Naive B cell (primary cell): ENCODE measurements around the gene DPM3. TPM values are rescaled to one million over a fixed set of nuclear protein-coding genes. Genes with fewer than 3 reads are reported as not detected.
"Not testable (repeated sequence)": the region's sequence is repeated elsewhere in the genome, so short reads cannot be mapped to it uniquely, and the experiment has no call there.

Source experiments
- ATAC-seq, 2 donors: fragments of 150-1000 bp; cut with Tn5 transposase; 2 replicates each; pipeline ENCODE4 v1.10.0; 2021; ENCODE audit warnings: low read depth in 2 of 2, mild to moderate bottlenecking in 2 of 2, moderate library complexity in 2 of 2
- DNase-seq: peaks from one replicate; pipeline ENCODE4 v3.0.0; 2022
- H3K27ac Mint-ChIP-seq, 6 donors: one replicate each; pipeline ENCODE4 v1.8.0; 2020 to 2022; ENCODE audit warnings: mild to moderate bottlenecking in 6 of 6, mixed read lengths in 6 of 6, moderate library complexity in 5 of 6, inconsistent platforms in 2 of 6
- H3K27me3 Mint-ChIP-seq, 3 donors: one replicate each; pipeline ENCODE4 v1.8.0; 2021 to 2022; ENCODE audit warnings: mixed read lengths in 3 of 3, mild to moderate bottlenecking in 1 of 3
- H3K36me3 Mint-ChIP-seq, 2 donors: one replicate each; pipeline ENCODE4 v1.8.0; 2020 to 2022; ENCODE audit warnings: mixed read lengths in 2 of 2, inconsistent platforms in 1 of 2, mild to moderate bottlenecking in 1 of 2
- H3K4me1 Mint-ChIP-seq, 3 donors: one replicate each; pipeline ENCODE4 v1.8.0; 2020 to 2022; ENCODE audit warnings: mixed read lengths in 3 of 3, inconsistent platforms in 1 of 3, mild to moderate bottlenecking in 1 of 3, moderate library complexity in 1 of 3
- H3K4me3 Mint-ChIP-seq, 8 donors: one replicate each; pipeline ENCODE4 v1.8.0; 2020 to 2022; ENCODE audit warnings: mild to moderate bottlenecking in 8 of 8, mixed read lengths in 8 of 8, moderate library complexity in 8 of 8, inconsistent platforms in 2 of 8
- H3K9me3 Mint-ChIP-seq, 7 donors: one replicate each; pipeline ENCODE4 v1.8.0; 2020 to 2022; ENCODE audit warnings: mixed read lengths in 7 of 7, mild to moderate bottlenecking in 5 of 7, inconsistent platforms in 2 of 7, moderate library complexity in 1 of 7
- polyA plus RNA-seq, 6 donors: library from polyadenylated mRNA; unstranded; fragments of 300-500 nt; fragmentation: Illumina TruSeq; gene quantifications; one replicate each; pipeline ENCODE4 v1.2.3, GENCODE V29; 2021; ENCODE audit warnings: low read depth in 6 of 6

The DPM3 gene
- polyA plus RNA-seq, 6 donors from 2014 or later, result 77.4 to 100 (median 90.5) TPM

GRCh38 chr1:155124503-155125463 lies 15.5 kb downstream of the DPM3 start:
- ATAC-seq (no peak), DNase-seq (no peak)
- no peaks in the 10 kb centered on the region for H3K9me3 Mint-ChIP-seq
- H3K4me1 Mint-ChIP-seq, result peaks cover 28 to 32% (median 30%) of the 10 kb centered on the region in 3 donors
- peak overlapping the region in 1 of 6 donors; percentile 16 for H3K27ac Mint-ChIP-seq
- peaks cover 18 to 57% (median 28%) of the 10 kb centered on the region in 3 donors for H3K27me3 Mint-ChIP-seq
- no peaks in the 10 kb centered on the region for H3K36me3 Mint-ChIP-seq
- H3K4me3 Mint-ChIP-seq, result peak overlapping the region in 4 of 8 donors; percentile 20 to 59 (median 34)

- Mint-ChIP-seq H3K4me3 (no peak overlapping the region), H3K4me1 (peaks cover 18 to 22% (median 20%) of the 10 kb centered on the region in 3 donors), H3K27me3 (peaks cover 15 to 48% (median 18%) of the 10 kb centered on the region in 3 donors), H3K27ac (no peak overlapping the region), H3K36me3 (no peaks in the 10 kb centered on the region), H3K9me3 (no peaks in the 10 kb centered on the region)
- ATAC-seq (no peak), DNase-seq (no peak)
These were observed 16.5 kb downstream of the DPM3 start for GRCh38 chr1:155123801-155124200.

- Mint-ChIP-seq H3K27ac (no peak overlapping the region), H3K4me1 (peaks cover 8 to 9% (median 9%) of the 10 kb centered on the region in 3 donors), H3K27me3 (peaks cover 7 to 42% (median 10%) of the 10 kb centered on the region in 3 donors), H3K4me3 (no peak overlapping the region), H3K36me3 (no peaks in the 10 kb centered on the region), H3K9me3 (no peaks in the 10 kb centered on the region)
- DNase-seq, result no peak
- ATAC-seq, result no peak
These were observed 18.0 kb downstream of the DPM3 start for GRCh38 chr1:155122308-155122707.

- no peaks in the 10 kb centered on the region for H3K9me3 Mint-ChIP-seq
- DNase-seq (no peak), ATAC-seq (no peak)
- H3K27me3 Mint-ChIP-seq, result peaks cover 0 to 40% (median 8%) of the 10 kb centered on the region in 3 donors
- H3K4me3 Mint-ChIP-seq, result no peak overlapping the region
- no peaks in the 10 kb centered on the region for H3K36me3 Mint-ChIP-seq
- peak overlapping the region in 1 of 6 donors; percentile 63 for H3K27ac Mint-ChIP-seq
- no peaks in the 10 kb centered on the region for H3K4me1 Mint-ChIP-seq
These were observed 19.1 kb downstream of the DPM3 start for GRCh38 chr1:155121249-155121648.

- no peaks in the 10 kb centered on the region for H3K9me3 Mint-ChIP-seq
These were observed 20.1 kb downstream of the DPM3 start for GRCh38 chr1:155120253-155120652.

GRCh38 chr1:155118090-155118489 lies 22.2 kb downstream of the DPM3 start:
- H3K4me3 Mint-ChIP-seq, DNase-seq, H3K4me1 Mint-ChIP-seq, ATAC-seq, H3K36me3 Mint-ChIP-seq, H3K9me3 Mint-ChIP-seq, H3K27ac Mint-ChIP-seq: not testable (repeated sequence)
- peaks cover 0 to 23% (median 12%) of the 10 kb centered on the region in 3 donors for H3K27me3 Mint-ChIP-seq

More at GRCh38 chr1:155120253-155120652, 20.1 kb downstream of the DPM3 start:
- Mint-ChIP-seq H3K27me3 (peaks cover 0 to 38% (median 12%) of the 10 kb centered on the region in 3 donors), H3K27ac (no peak overlapping the region), H3K4me1 (no peaks in the 10 kb centered on the region), H3K36me3 (no peaks in the 10 kb centered on the region), H3K4me3 (no peak overlapping the region)
- DNase-seq (no peak), ATAC-seq (no peak)

GRCh38 chr1:155117610-155118009 lies 22.7 kb downstream of the DPM3 start:
- no peaks in the 10 kb centered on the region for H3K9me3 Mint-ChIP-seq
- H3K36me3 Mint-ChIP-seq, result no peaks in the 10 kb centered on the region

GRCh38 chr1:155116113-155116764 lies 24.1 kb downstream of the DPM3 start:
- no peak overlapping the region for H3K4me3 Mint-ChIP-seq
- H3K4me1 Mint-ChIP-seq, result no peaks in the 10 kb centered on the region
- peaks cover 0 to 28% (median 12%) of the 10 kb centered on the region in 3 donors for H3K27me3 Mint-ChIP-seq
- peak overlapping the region in 1 of 6 donors; percentile 52 for H3K27ac Mint-ChIP-seq
- no peak for DNase-seq
- H3K9me3 Mint-ChIP-seq, result no peaks in the 10 kb centered on the region
- ATAC-seq, result no peak
- H3K36me3 Mint-ChIP-seq, result no peaks in the 10 kb centered on the region

More at GRCh38 chr1:155117610-155118009, 22.7 kb downstream of the DPM3 start:
- DNase-seq (no peak), ATAC-seq (no peak)
- Mint-ChIP-seq H3K27ac (no peak overlapping the region), H3K27me3 (peaks cover 0 to 23% (median 12%) of the 10 kb centered on the region in 3 donors), H3K4me3 (no peak overlapping the region), H3K4me1 (no peaks in the 10 kb centered on the region)

- Mint-ChIP-seq H3K4me1 (no peaks in the 10 kb centered on the region), H3K36me3 (no peaks in the 10 kb centered on the region), H3K27me3 (peaks cover 0 to 23% (median 12%) of the 10 kb centered on the region in 3 donors), H3K27ac (no peak overlapping the region), H3K4me3 (no peak overlapping the region), H3K9me3 (no peaks in the 10 kb centered on the region)
- ATAC-seq (no peak), DNase-seq (no peak)
These were observed 26.8 kb downstream of the DPM3 start for GRCh38 chr1:155113450-155113980.

GRCh38 chr1:155110826-155111225 lies 29.5 kb downstream of the DPM3 start:
- Mint-ChIP-seq H3K27me3 (peaks cover 0 to 6% (median 0%) of the 10 kb centered on the region in 3 donors), H3K27ac (no peak overlapping the region), H3K9me3 (no peaks in the 10 kb centered on the region), H3K4me1 (no peaks in the 10 kb centered on the region), H3K4me3 (no peak overlapping the region), H3K36me3 (no peaks in the 10 kb centered on the region)
- ATAC-seq, result no peak
- no peak for DNase-seq

- Mint-ChIP-seq H3K27ac (peak overlapping the region in 1 of 6 donors; percentile 87), H3K27me3 (peaks cover 0 to 6% (median 0%) of the 10 kb centered on the region in 3 donors), H3K4me3 (no peak overlapping the region), H3K36me3 (no peaks in the 10 kb centered on the region), H3K9me3 (no peaks in the 10 kb centered on the region), H3K4me1 (no peaks in the 10 kb centered on the region)
- DNase-seq (no peak), ATAC-seq (no peak)
These were observed 29.9 kb downstream of the DPM3 start for GRCh38 chr1:155110381-155110780.

- ATAC-seq, result no peak
- no peak for DNase-seq
- Mint-ChIP-seq H3K36me3 (no peaks in the 10 kb centered on the region), H3K4me3 (no peak overlapping the region), H3K4me1 (no peaks in the 10 kb centered on the region), H3K27me3 (peaks cover 0 to 6% (median 0%) of the 10 kb centered on the region in 3 donors), H3K9me3 (no peaks in the 10 kb centered on the region), H3K27ac (no peak overlapping the region)
These were observed 32.0 kb downstream of the DPM3 start for GRCh38 chr1:155108296-155108695.
